Peyer's patch (tissue), 4 donors: ENCODE measurements around the gene SMAD3. TPM values are rescaled to one million over a fixed set of nuclear protein-coding genes. Genes with fewer than 3 reads are reported as not detected.
A peak's percentile ranks its signal among the peaks of the same experiment; 100 is the strongest.

Experiments used
- DNase-seq, 3 donors: peaks; one replicate each; pipeline ENCODE4 v3.0.0-alpha.2; 2017 to 2019
- H3K27ac ChIP-seq, 4 donors: fragments of 200-600 bp; sonication (generic); one replicate each; pipeline ENCODE4 v1.5.1; 2016 to 2019
- H3K27me3 ChIP-seq, 2 donors: fragments of 200-600 bp; sonication (generic); one replicate each; pipeline ENCODE4 v1.5.1; 2019
- H3K36me3 ChIP-seq, 3 donors: fragments of 200-600 bp; sonication (generic); one replicate each; pipeline ENCODE4 v1.5.1; 2016 to 2019
- H3K4me1 ChIP-seq, 4 donors: fragments of 200-600 bp; sonication (generic); one replicate each; pipeline ENCODE4 v1.5.1; 2016 to 2019
- H3K4me3 ChIP-seq, 4 donors: fragments of 200-600 bp; sonication (generic); 1 replicate in 3 of 4; 2 replicates in 1 of 4; pipeline ENCODE4 v1.5.1; 2016 to 2019; ENCODE audit warnings: mild to moderate bottlenecking in 1 of 4
- H3K9me3 ChIP-seq, 4 donors: fragments of 200-600 bp; sonication (generic); one replicate each; pipeline ENCODE4 v1.5.1; 2016 to 2019; ENCODE audit warnings: mild to moderate bottlenecking in 1 of 4
- CTCF ChIP-seq, 6 experiments: fragments of 450-650 bp in 4 of 6; fragments of 200-600 bp in 2 of 6; sonication (generic) in 1 of 6; IDR thresholded peaks; one replicate each; pipeline ENCODE4 v1.5.1; 2017 to 2019; ENCODE audit warnings: antibody characterized with exemption in 6 of 6, mild to moderate bottlenecking in 3 of 6, moderate library complexity in 1 of 6
- POLR2A ChIP-seq, 2 donors: fragments of 450-650 bp; IDR thresholded peaks; one replicate each; pipeline ENCODE4 v1.5.1; 2017; ENCODE audit warnings: antibody characterized with exemption in 2 of 2, mild to moderate bottlenecking in 2 of 2, moderate library complexity in 2 of 2
- total RNA-seq, 4 donors: library from RNA; depleted of rRNA; stranded (reverse); fragments of >200 nt; gene quantifications; one replicate each; pipeline ENCODE4 v1.1.0, GENCODE V29; 2016

The SMAD3 gene
- total RNA-seq, 4 donors from 2014 or later: 43.7 to 80.0 (median 60.2) TPM

DNA sequence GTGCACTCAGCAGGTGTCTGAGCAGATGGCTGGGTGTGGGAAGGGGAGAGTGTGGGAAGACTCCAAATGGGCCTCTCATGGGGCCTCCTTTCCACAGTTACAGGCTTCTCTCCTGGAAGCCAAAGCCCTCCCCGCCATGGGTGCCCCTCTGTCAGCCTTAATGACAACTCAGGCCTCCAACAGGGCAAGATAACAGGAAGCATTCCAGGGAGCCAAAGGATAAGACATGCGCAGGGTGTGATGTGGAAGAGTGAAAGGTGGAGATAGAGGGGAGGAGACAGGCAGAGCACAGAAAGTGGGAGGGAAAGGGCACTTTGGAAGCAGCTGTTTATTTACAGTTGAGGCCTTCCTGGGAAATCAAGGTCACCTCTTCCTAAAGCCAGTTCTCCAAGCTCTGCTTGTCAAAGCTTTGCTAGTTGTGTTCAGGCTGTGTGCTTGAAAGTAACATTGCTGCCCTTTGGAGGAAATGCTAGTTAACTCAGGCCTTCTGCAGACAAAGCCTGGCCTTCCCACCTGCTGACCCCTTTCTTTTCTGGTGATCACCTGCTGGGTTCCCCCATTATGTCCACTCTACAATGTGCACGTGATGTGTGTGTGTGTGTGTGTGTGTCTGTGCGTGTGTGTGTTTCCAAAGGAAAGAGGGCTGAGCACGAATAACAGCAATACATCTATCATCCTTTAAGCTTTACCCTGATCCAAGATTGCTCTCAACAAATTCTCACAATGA lies 35.2 kb upstream of the SMAD3 start:
- DNase-seq: peak in 1 of 3 donors; percentile 15
- TF ChIP-seq POLR2A (IDR thresholded peaks at IDR 0.05) (no peak), CTCF (IDR thresholded peaks at IDR 0.05) (no peak)
- H3K4me1 ChIP-seq: peaks cover 0 to 36% (median 4%) of the 10 kb centered on the region in 4 donors

DNA sequence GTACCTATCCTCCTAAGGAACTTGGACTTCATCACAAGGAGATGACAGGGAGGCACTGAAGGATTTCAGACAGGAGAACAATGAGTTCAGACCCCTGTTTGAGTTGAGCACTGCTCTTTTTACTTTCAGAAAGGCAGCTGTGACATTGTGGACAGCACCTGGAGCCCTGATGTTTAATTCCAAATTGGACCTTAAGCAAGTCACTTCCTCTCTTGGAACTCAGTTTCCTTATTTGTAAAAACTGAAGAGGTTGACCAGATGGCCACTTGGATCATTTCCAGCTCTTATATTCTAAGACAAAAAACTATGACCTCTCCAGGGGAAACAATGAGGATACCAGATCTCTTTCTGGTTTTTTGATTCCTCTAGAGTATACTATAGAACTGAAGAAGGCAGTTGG lies 34.1 kb upstream of the SMAD3 start:
- H3K4me1 ChIP-seq: peaks cover 0 to 25% (median 4%) of the 10 kb centered on the region in 4 donors
- H3K36me3 ChIP-seq: no peaks in the 10 kb centered on the region
- no peak overlapping the region for H3K4me3 ChIP-seq
- H3K9me3 ChIP-seq: no peaks in the 10 kb centered on the region
- TF ChIP-seq POLR2A (IDR thresholded peaks at IDR 0.05) (no peak), CTCF (IDR thresholded peaks at IDR 0.05) (no peak)
- no peak overlapping the region for H3K27ac ChIP-seq
- no peaks in the 10 kb centered on the region for H3K27me3 ChIP-seq
- DNase-seq: peak in 1 of 3 donors; percentile 2

More for the DNA sequence above, 35.2 kb upstream of the SMAD3 start:
- Histone ChIP-seq H3K9me3 (no peaks in the 10 kb centered on the region), H3K36me3 (no peaks in the 10 kb centered on the region), H3K27ac (peak overlapping the region in 1 of 4 donors; percentile 15), H3K27me3 (no peaks in the 10 kb centered on the region), H3K4me3 (no peak overlapping the region)

- Histone ChIP-seq H3K27ac (no peak overlapping the region), H3K36me3 (no peaks in the 10 kb centered on the region), H3K4me1 (peaks cover 0 to 18% (median 4%) of the 10 kb centered on the region in 4 donors), H3K4me3 (no peak overlapping the region), H3K27me3 (no peaks in the 10 kb centered on the region), H3K9me3 (no peaks in the 10 kb centered on the region)
- TF ChIP-seq POLR2A (IDR thresholded peaks at IDR 0.05): no peak
- no peak for DNase-seq
These were observed 32.8 kb upstream of the SMAD3 start for GRCh38 chr15:67032608-67033007.

DNA sequence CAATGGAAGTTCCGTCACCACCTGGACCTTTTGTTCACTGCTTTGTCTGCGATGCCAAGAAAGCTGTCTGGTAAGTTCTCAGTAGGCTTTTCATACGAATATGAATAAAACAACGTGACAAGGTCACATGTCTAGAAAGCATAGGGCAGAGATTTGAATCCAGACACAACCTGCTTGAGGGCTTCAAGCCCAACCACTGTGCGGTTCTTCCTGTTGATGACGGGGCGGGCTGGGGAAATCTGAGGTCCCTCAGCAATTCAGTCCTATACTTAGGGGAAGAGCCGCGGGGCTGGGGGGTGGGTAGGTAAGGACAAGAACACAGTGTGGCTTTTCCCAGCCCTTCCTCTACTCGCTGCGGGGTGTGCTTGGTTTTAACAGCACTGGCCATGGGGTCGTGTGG lies 32.4 kb upstream of the SMAD3 start:
- H3K36me3 ChIP-seq: no peaks in the 10 kb centered on the region
- H3K4me3 ChIP-seq: peak overlapping the region; percentile 7 to 48 (median 37)
- no peak for TF ChIP-seq CTCF (IDR thresholded peaks at IDR 0.05)
- no peak for TF ChIP-seq POLR2A (IDR thresholded peaks at IDR 0.05)
- H3K27me3 ChIP-seq: no peaks in the 10 kb centered on the region
- no peak overlapping the region for H3K27ac ChIP-seq
- no peaks in the 10 kb centered on the region for H3K9me3 ChIP-seq
- no peak for DNase-seq
- peaks cover 0 to 18% (median 4%) of the 10 kb centered on the region in 4 donors for H3K4me1 ChIP-seq

GRCh38 chr15:67033571-67034044 lies 31.8 kb upstream of the SMAD3 start:
- no peak overlapping the region for H3K27ac ChIP-seq
- H3K4me3 ChIP-seq: peak overlapping the region; percentile 7 to 48 (median 37)
- peak in 1 of 3 donors; percentile 68 for DNase-seq
- H3K4me1 ChIP-seq: peaks cover 0 to 18% (median 4%) of the 10 kb centered on the region in 4 donors
- H3K27me3 ChIP-seq: no peaks in the 10 kb centered on the region
- H3K9me3 ChIP-seq: no peaks in the 10 kb centered on the region
- no peak for TF ChIP-seq CTCF (IDR thresholded peaks at IDR 0.05)
- TF ChIP-seq POLR2A (IDR thresholded peaks at IDR 0.05): no peak
- H3K36me3 ChIP-seq: no peaks in the 10 kb centered on the region

DNA sequence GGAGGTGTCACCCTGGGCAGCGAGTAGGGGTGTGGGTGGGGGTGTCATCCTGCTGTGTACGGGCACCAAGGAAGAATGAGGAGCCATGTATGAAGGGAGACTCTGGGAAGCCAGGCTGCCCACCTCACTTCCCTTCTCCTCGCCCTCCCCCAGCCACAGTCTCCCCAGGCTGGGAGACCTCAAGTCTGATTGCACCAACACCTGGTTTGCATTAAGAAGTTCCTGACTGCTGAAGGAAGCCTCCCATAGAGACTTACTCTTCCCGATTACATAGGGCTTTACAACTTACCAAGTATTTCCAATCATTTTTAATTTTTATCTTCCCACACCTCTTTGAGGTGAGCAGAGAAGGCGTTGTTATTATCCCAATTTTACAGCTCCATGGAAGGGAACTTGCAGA lies 29.5 kb upstream of the SMAD3 start:
- Histone ChIP-seq H3K36me3 (no peaks in the 10 kb centered on the region), H3K27ac (no peak overlapping the region), H3K27me3 (no peaks in the 10 kb centered on the region), H3K4me3 (no peak overlapping the region), H3K4me1 (peaks cover 0 to 12% (median 4%) of the 10 kb centered on the region in 4 donors), H3K9me3 (no peaks in the 10 kb centered on the region)
- DNase-seq: no peak
- TF ChIP-seq CTCF (IDR thresholded peaks at IDR 0.05) (no peak), POLR2A (IDR thresholded peaks at IDR 0.05) (no peak)
